ENCODE results near the gene MBD3L4.
"Not testable (repeated sequence)": the region's sequence is repeated elsewhere in the genome, so short reads cannot be mapped to it uniquely, and the experiment has no call there.

Gene MBD3L4

GRCh38 chr19:7063339-7063738, 23.4 kb upstream of the MBD3L4 start:
- no peak overlapping the region for H3K4me3 ChIP-seq (ENCODE audit: low read depth, low read length)
- DNase-seq (ENCODE audit: low read depth): no peak
- TF ChIP-seq CTCF (conservative IDR thresholded peaks at IDR 0.05; ENCODE audit: low read depth, low read length): no peak

GRCh38 chr19:7059977-7060376, 20.0 kb upstream of the MBD3L4 start:
- not testable (repeated sequence) for DNase-seq (ENCODE audit: low read depth); H3K4me3 ChIP-seq (ENCODE audit: low read depth, low read length)

- H3K4me3 ChIP-seq (ENCODE audit: low read depth, low read length); DNase-seq (ENCODE audit: low read depth): not testable (repeated sequence)
Observed at GRCh38 chr19:7058576-7058975, 18.6 kb upstream of the MBD3L4 start, which contains the start of gene MBD3L3. TSS of gene MBD3L3 (minus strand) at chr19:7058676. CDS start at chr19:7058605, 71 bp downstream.

GRCh38 chr19:7056371-7056770, 16.4 kb upstream of the MBD3L4 start:
- not testable (repeated sequence) for DNase-seq (ENCODE audit: low read depth)

GRCh38 chr19:7055679-7056078, 15.7 kb upstream of the MBD3L4 start:
- H3K4me3 ChIP-seq (ENCODE audit: low read depth, low read length); DNase-seq (ENCODE audit: low read depth): not testable (repeated sequence)

More at GRCh38 chr19:7056371-7056770, 16.4 kb upstream of the MBD3L4 start:
- H3K4me3 ChIP-seq (ENCODE audit: low read depth, low read length): not testable (repeated sequence)

- DNase-seq (ENCODE audit: low read depth); H3K4me3 ChIP-seq (ENCODE audit: low read depth, low read length): not testable (repeated sequence)
Observed at GRCh38 chr19:7054635-7055368, 14.8 kb upstream of the MBD3L4 start.

GRCh38 chr19:7052896-7053295, 12.9 kb upstream of the MBD3L4 start:
- H3K4me3 ChIP-seq (ENCODE audit: low read depth, low read length); DNase-seq (ENCODE audit: low read depth): not testable (repeated sequence)

GRCh38 chr19:7051421-7051820, 11.4 kb upstream of the MBD3L4 start:
- H3K4me3 ChIP-seq (ENCODE audit: low read depth, low read length); DNase-seq (ENCODE audit: low read depth): not testable (repeated sequence)

GRCh38 chr19:7049021-7049420, 9.0 kb upstream of the MBD3L4 start, which contains the start of gene MBD3L2:
TSS of gene MBD3L2 (plus strand) at chr19:7049321. CDS start at chr19:7049374, 53 bp downstream.
- not testable (repeated sequence) for H3K4me3 ChIP-seq (ENCODE audit: low read depth, low read length); DNase-seq (ENCODE audit: low read depth)

- H3K4me3 ChIP-seq (ENCODE audit: low read depth, low read length); DNase-seq (ENCODE audit: low read depth): not testable (repeated sequence)
Observed at GRCh38 chr19:7041563-7041962, 1.6 kb upstream of the MBD3L4 start.

- H3K4me3 ChIP-seq (ENCODE audit: low read depth, low read length); DNase-seq (ENCODE audit: low read depth): not testable (repeated sequence)
Observed at GRCh38 chr19:7030278-7030677, 9.7 kb downstream of the MBD3L4 start, which contains the start of gene MBD3L5. TSS of gene MBD3L5 (plus strand) at chr19:7030578. CDS start at chr19:7030612, 34 bp downstream.

- H3K4me3 ChIP-seq (ENCODE audit: low read depth, low read length); DNase-seq (ENCODE audit: low read depth): not testable (repeated sequence)
Observed at GRCh38 chr19:7028790-7029189, 11.2 kb downstream of the MBD3L4 start.

GRCh38 chr19:7021331-7021730, 18.6 kb downstream of the MBD3L4 start, which contains the start of gene MBD3L2B:
TSS of gene MBD3L2B (minus strand) at chr19:7021431. CDS start at chr19:7021397, 34 bp downstream.
- not testable (repeated sequence) for H3K4me3 ChIP-seq (ENCODE audit: low read depth, low read length); DNase-seq (ENCODE audit: low read depth)

GRCh38 chr19:7018828-7019227, 21.2 kb downstream of the MBD3L4 start:
- TF ChIP-seq CTCF (conservative IDR thresholded peaks at IDR 0.05; ENCODE audit: low read depth, low read length): no peak
- no peak for DNase-seq (ENCODE audit: low read depth)

More at GRCh38 chr19:7018828-7019227, 21.2 kb downstream of the MBD3L4 start:
- H3K4me3 ChIP-seq (ENCODE audit: low read depth, low read length): no peak overlapping the region

Data from choroid plexus epithelial cell (primary cell).